Epidermal melanocyte (primary cell): ENCODE measurements around the gene MED16.
A peak's percentile ranks its signal among the peaks of the same experiment; 100 is the strongest.
"Not testable (repeated sequence)": the region's sequence is repeated elsewhere in the genome, so short reads cannot be mapped to it uniquely, and the experiment has no call there.

Source experiments
- DNase-seq: peaks from one replicate; pipeline ENCODE4 v3.0.0; 2011; ENCODE audit warnings: low spot score; ENCODE audit not compliant: insufficient read length

MED16 gene

DNA sequence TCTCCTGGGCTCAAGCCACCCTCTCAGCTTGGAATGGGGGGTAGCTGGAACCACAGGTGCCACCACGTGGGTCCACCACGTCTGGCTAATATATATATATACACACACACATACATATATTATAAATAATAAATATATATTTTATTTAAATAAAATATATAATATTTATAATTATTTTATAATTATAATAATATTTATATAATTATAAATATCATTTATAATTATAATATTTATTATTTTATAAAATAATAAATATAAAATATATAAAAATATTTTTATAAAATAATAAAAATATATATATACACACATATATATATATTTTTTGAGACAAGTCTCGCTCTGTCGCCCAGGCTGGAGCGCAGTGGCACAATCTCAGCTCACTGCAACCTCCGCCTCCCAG is 38.4 kb downstream of the MED16 start:
- DNase-seq = no peak

DNA sequence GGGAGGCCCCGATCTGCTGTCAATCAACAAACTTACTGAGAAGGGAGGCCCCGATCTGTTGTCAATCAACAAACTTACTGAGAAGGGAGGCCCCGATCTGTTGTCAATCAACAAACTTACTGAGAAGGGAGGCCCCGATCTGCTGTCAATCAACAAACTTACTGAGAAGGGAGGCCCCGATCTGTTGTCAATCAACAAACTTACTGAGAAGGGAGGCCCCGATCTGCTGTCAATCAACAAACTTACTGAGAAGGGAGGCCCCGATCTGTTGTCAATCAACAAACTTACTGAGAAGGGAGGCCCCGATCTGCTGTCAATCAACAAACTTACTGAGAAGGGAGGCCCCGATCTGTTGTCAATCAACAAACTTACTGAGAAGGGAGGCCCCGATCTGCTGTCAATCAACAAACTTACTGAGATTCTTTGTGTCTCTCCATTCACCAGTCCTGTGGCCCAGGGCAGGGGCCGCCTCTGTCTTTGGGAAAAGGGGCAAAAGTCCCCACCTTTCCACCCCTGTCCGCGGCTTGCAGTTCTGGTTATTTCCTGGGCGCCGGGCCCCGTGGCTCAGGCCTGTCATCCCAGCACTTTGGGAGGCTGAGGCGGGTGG is 39.3 kb downstream of the MED16 start:
- not testable (repeated sequence) for DNase-seq

DNA sequence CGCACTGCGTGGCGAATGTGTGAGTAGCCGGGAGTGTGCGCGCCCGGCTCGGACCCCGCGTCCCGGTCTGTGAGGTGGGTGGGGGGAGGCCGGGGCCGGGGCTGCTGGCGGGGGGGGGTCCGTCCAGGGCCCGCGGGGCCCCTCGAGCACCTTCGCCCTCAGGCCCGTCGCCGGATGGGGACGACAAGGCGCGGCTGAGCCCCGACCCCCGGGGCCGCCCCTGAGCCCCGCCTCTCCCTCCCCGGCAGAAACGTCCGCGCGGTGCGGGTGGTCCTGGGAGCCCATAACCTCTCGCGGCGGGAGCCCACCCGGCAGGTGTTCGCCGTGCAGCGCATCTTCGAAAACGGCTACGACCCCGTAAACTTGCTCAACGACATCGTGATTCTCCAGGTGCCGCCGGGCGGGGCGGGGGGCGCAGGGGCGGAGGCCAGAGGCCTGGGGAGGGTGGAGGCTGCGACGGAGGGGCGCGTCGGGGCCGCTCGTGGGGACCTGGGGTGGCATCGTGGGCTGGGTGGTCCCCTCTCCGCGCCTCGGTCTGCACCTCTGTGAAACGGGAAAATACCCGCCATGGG is 39.9 kb downstream of the MED16 start:
- no peak for DNase-seq

DNA sequence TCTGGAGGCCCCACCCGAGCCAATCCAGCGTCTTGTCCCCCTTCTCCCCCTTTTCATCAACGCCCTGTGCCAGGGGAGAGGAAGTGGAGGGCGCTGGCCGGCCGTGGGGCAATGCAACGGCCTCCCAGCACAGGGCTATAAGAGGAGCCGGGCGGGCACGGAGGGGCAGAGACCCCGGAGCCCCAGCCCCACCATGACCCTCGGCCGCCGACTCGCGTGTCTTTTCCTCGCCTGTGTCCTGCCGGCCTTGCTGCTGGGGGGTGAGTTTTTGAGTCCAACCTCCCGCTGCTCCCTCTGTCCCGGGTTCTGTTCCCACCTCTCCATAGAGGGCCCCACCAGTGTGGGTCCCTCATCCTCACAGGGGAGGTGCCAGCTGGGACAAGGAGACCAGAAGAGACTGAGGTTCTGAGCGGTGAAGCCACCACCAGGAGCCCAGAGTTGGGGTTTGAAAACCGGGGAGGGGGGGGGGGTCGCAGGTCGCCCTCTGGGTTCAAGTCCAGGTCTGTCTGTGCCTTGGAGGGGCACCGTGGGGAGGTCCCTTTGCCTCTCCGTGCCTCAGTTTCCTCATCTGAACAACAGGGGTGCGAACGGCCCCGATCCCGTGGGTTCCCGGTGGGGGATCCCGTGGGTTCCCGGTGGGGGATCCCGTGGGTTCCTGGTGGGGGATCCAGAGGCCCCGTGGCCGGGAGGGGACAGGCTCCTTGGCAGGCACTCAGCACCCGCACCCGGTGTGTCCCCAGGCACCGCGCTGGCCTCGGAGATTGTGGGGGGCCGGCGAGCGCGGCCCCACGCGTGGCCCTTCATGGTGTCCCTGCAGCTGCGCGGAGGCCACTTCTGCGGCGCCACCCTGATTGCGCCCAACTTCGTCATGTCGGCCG is 40.6 kb downstream of the MED16 start, which contains the start of gene ELANE:
Gene ELANE (plus strand): TSS at position 168 of the 878 bp plus-strand sequence. CDS start 26 bp downstream, at position 194.
- no peak for DNase-seq

DNA sequence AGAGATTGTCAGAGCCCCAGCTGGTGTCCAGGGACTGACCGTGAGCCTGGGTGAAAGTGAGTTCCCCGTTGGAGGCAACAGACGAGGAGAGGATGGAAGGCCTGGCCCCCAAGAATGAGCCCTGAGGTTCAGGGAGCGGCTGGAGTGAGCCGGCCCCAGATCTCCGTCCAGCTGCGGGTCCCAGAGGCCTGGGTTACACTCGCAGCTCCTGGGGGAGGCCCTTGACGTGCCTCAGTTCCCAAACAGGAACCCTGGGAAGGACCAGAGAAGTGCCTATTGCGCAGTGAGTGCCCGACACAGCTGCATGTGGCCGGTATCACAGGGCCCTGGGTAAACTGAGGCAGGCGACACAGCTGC is 42.0 kb downstream of the MED16 start:
- no peak for DNase-seq

DNA sequence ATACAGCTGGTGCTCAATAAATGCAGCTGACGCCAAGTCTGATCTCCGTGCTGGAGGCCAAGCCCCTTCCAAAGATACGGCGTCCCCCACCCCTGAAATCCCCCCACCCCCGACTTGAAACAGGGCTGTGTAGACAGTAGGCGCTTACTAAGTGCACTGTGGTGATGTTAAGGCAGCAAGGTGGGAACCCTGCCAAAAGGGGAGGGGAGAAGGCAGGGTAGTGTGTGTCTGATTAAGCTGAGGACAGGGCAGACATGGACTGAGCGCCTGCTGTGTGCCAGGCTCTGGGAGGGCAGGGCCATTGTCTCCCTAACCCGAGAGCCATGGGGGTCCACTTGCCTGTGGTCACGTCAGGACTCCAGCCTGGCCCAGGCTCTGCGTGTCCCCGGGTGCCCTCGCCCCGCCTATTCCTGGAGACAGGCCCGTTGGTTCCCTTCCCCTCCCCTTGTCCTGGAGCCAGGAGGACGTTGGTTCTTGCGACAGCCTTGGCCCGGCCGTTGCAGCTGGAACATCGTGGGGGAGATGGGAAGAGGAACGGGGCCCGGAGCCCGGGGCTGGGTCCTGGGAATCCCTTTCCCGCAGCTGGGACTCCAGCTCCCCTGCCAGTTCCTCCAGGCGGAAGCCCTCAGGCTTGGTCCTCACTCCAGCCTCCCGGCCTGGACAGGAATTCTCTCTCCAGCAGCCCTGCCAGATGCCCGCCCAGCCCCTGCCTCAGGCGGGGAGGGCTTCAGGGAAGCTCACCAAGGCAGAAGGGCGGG is 42.6 kb downstream of the MED16 start:
- DNase-seq = peak; percentile 93

DNA sequence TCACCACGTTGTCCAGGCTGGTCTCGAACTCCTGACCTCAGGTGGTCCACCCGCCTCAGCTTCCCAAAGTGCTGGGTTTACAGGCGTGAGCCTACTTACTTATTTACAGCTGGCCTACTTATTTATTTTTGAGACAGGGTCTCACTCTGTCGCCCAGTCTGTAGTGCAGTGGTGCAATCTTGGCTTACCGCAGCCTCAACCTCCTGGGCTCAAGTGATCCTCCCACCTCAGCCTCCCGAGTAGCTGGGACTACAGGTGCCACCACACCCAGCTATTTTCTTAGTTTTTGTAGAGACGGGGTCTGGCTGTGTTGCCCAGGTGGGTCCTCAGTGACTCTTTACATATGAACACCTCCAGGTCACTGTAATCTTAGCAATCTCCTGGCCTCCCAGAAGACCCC is 43.8 kb downstream of the MED16 start:
- DNase-seq = not testable (repeated sequence)

DNA sequence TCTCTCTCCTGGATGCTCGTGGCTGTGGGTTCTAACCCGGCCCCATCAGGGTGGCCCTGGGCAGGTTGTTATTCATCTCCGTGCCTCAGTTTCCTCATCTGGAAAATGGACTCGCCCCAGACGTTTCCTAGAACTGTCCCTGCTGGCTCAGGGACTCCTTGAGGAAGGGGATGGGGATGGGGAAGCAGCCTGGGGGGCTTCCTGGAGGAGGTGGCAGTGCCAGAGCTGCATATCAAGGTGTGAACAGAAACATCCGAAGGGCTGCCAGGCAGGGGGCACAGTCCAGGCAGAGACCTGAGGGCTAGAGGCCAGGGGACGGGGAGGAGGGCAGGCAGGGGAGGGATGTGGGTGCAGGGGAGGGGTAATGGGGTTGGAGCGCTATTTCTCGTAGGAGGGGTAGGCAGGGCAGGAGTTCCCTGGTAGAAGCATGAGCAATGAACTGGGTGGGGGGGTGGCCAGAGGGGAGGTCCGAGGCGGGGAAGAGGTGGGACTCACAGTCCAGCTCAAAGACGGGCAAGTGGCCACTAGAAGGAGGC is 44.5 kb downstream of the MED16 start:
- DNase-seq = no peak

DNA sequence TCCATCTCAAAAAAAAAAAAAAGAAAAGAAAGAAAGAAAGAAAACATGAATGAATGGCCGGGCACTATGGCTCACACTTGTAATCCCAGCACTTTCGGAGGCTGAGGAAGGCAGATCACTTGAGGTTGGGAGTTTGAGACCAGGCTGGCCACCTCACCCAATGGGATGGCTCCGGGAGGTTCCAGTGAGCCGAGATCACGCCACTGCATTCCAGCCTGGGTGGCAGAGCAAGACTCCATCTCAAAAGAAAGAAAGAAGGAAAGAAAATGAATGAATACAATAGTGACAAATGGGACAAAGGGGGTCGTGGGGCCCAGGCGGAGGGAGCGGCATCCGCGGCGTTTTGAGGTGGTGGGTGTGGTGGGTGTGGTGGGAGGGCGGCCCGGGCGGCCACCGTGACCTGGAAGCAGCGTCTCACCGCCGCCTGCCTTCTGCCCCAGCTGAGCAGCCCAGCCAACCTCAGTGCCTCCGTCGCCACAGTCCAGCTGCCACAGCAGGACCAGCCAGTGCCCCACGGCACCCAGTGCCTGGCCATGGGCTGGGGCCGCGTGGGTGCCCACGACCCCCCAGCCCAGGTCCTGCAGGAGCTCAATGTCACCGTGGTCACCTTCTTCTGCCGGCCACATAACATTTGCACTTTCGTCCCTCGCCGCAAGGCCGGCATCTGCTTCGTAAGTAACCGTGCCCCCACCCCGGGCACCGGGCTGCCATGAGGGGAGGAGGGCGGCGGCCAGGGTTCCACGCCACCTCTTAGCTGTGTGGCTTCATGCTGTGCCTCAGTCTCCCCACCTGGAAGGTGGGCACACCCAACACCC is 47.1 kb downstream of the MED16 start:
- DNase-seq = no peak

DNA sequence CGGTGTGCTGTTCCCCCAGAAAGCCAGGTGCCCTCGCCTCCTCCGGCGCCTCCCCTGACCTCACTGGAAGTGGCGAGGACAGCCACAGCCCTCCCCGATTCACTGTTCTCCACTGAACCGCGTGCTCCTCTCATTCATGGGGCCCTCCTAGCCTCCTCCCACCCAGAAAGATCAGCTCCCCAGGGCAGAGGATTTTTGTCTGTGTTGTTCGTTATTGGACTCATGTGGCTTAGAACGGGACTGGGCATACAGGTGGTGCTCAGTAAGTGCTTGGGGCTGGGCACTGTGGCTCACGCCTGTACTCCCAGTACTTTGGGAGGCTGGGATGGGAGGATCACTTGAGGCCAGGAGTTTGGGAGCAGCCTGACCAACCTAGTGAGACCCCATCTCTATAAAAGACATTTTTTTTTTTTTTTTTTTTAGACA is 48.4 kb downstream of the MED16 start:
- no peak for DNase-seq

DNA sequence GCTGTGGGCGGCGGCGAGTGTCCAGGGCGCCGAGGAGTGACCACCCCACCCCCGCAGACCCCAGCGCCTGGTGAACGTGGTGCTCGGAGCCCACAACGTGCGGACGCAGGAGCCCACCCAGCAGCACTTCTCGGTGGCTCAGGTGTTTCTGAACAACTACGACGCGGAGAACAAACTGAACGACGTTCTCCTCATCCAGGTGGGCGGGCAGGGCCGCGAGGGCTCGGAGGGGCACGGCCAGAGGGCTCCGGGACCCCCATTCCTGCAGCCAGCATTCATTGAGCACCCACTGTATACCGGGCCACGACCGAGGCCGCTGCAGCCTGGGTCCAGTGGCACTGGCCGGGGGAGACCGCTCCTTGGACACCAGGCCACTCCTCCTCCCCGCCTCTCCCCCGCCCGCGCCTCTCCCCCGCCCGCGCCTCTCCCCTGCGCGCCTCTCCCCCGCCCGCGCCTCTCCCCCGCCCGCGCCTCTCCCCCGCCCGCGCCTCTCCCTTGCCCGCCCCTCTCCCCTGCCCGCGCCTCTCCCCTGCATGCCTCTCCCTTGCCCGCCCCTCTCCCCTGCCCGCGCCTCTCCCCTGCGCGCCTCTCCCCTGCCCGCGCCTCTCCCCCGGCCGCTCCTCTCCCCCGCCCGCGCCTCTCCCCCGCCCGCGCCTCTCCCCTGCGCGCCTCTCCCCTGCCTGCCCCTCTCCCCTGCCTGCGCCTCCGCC is 49.0 kb downstream of the MED16 start:
- no peak for DNase-seq

DNA sequence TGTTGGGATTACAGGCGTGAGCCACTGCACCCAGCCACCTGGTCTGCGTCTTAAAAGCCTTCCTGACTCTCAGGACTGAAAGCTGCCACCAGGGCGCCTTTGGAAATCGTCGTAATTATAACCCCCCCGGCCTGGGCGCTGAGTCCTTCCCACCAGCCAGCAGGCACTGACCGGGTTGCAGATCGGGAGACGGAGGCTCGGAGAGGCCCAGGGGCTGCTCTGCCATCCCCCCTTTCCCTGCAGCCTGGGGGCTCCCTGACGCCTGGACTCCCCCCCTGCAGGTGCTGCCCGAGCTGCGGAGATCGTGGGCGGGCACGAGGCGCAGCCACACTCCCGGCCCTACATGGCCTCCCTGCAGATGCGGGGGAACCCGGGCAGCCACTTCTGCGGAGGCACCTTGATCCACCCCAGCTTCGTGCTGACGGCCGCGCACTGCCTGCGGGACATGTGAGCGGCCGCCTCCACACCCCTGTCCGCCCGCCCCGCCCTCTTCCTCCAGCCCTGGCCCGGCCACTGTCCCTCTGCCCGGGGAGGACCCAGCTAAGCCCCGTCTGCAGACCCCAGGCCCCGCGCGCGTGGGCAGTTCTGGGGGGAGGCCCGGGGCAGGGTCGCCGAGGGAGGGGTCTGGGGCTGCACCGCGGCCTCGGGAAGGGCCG is 49.7 kb downstream of the MED16 start:
- no peak for DNase-seq

DNA sequence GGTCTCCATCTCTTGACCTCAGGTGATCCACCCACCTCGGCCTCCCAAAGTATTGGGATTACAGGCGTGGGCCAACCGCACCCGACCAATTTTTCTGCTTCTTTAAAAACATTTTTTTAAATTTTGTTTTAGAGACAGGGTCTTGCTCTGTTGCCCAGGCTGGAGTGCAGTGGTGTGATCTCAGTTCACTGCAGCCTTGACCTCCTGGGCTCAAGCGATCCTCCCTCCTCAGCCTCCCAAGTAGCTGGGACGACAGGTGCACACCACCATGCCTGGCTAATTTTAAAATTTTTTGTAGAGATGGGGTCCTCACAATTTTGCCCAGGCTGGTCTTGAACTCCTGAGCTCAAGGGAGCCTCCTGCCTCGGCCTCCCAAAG is 50.2 kb downstream of the MED16 start:
- not testable (repeated sequence) for DNase-seq

DNA sequence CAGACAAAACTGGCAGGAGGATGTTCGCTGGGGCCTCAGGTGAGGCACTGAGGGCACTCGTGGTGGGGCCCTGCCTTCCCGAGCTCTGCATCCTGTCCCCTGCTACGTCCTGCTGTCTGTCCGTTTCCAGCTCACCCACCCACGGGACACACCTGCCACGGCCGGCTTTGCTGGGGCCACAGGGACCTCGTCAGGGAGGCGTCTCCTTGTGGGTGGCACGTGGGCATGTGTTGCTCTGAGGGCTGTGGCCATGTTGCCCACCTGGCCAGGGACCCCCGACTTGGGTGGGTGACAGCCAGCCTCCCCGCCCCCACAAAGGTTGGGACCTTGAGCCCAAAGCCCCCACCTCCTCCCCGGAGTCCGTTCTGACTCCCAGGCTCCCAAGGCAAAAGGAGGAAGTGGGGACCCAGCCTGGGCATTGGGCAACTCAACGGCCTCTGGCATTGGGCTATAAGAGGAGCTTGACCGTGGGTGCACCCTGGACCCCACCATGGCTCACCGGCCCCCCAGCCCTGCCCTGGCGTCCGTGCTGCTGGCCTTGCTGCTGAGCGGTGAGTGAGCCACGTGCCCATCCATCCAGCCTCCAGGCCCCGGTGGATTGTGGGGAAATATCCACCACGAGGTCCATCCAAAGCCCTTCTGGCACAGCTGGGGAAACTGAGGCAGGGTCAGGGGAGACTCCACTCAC is 52.3 kb downstream of the MED16 start, which contains the start of gene PRTN3:
Gene PRTN3 (plus strand): TSS at position 481 of the 688 bp plus-strand sequence. CDS start 10 bp downstream, at position 491.
- no peak for DNase-seq

DNA sequence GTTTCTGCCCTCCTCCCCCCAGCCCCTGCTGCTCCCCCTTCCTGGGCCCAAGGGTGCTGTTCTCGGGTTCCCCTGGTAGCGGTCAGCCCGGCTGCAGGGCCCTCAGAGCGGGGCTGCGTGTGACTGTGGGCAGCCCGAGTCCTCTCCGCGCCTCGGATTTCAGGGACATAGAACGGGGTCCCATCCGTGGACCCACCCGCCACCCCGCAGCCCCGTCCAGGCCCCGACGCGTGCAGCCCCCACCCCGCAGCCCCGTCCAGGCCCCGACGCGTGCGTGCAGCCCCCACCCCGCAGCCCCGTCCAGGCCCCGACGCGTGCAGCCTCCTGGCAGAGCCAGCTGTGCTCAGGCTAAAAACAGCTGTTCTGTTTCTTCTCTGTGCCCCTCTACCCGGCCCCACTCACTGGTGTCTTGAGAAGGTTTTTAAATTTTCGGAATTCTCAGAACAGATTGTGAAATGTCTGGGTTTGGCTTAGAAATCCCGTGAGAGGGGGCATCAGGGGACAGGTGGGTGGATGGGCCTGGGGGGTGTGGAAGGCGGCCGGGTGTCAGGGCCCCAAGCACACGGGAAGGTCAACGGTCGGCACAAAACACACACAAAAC is 57.7 kb downstream of the MED16 start:
- no peak for DNase-seq

DNA sequence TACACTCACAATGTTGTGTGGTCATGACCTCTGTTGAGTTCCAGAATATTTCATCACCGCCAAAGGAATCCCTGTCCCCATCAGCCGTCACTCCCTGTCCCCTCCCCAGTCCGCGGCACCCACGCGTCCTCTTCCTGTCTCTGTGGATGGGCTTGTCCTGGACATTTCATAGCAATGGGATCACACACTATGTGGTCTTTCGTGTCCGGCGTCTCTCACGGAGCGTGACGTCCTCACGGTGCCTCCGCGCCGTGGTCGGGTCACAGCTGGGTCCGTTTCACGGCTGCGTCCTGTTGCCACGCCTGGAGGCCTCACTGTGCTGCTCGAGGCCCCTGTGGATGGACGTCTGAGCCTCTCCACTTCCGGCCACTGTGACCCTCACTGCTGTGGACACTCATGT is 58.8 kb downstream of the MED16 start:
- DNase-seq = no peak

DNA sequence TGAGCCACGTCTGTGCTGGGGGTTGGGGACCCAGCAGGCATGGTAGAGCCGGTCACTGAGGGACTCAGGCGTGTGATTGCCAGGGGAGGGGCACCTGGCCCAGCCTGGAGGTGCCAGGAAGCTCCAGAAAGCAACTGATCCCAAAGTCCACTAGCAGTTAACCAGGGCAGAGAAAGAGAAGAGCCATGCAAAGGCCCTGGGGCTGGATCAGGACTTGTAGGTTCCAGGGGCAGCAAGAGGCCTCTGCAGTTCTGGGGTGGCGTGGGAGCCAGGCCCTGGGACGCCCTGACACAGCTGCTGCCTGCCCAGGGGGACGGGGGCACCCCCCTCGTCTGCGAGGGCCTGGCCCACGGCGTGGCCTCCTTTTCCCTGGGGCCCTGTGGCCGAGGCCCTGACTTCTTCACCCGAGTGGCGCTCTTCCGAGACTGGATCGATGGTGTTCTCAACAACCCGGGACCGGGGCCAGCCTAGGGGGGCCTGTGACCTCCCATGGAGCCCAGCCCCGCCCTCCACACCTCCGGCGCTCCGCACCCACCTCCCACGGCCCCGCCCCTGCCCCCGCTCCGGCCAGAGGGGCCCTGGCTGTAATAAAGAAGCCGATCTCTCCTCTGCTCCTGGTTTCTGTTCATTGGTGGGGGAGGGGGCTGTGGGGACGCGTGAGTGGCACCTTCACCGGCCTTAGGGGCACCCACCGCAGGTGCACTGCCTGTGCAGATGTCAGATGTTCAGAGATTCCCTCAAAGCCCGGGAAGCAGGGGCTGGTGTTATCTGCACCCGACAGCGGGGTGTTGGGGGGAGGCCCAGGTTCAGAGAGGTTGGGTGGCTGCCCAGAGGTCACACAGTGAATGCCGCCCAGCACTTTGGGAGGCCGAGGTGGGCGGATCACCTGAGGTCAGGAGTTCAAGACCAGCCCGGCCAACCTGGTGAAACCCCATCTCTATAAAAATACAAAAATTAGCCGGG is 61.3 kb downstream of the MED16 start:
- DNase-seq = no peak
